ENCODE results near the gene MUSTN1. TPM values are rescaled to one million over a fixed set of nuclear protein-coding genes. Genes with fewer than 3 reads are reported as not detected.

Gene MUSTN1
- total RNA-seq, 1 donor = not detected

- no peak for DNase-seq (ENCODE audit: low read depth)
- no peak for TF ChIP-seq CTCF (IDR thresholded peaks at IDR 0.05; ENCODE audit: insufficient read depth, low read length)
- H3K4me3 ChIP-seq (ENCODE audit: low read depth, low read length) = no peak overlapping the region
Observed at GRCh38 chr3:52847241-52847640, 12.4 kb upstream of the MUSTN1 start.

- H3K4me3 ChIP-seq (ENCODE audit: low read depth, low read length) = no peak overlapping the region
- TF ChIP-seq CTCF (IDR thresholded peaks at IDR 0.05; ENCODE audit: insufficient read depth, low read length) = no peak
- no peak for DNase-seq (ENCODE audit: low read depth)
Observed at GRCh38 chr3:52846432-52846965, 11.7 kb upstream of the MUSTN1 start.

- no peak overlapping the region for H3K4me3 ChIP-seq (ENCODE audit: low read depth, low read length)
- DNase-seq (ENCODE audit: low read depth) = no peak
- TF ChIP-seq CTCF (IDR thresholded peaks at IDR 0.05; ENCODE audit: insufficient read depth, low read length) = peak; percentile 48
Observed at GRCh38 chr3:52845691-52846431, 11.0 kb upstream of the MUSTN1 start.

GRCh38 chr3:52845157-52845556, 10.3 kb upstream of the MUSTN1 start:
- peak; percentile 77 for DNase-seq (ENCODE audit: low read depth)
- H3K4me3 ChIP-seq (ENCODE audit: low read depth, low read length) = no peak overlapping the region
- TF ChIP-seq CTCF (IDR thresholded peaks at IDR 0.05; ENCODE audit: insufficient read depth, low read length) = no peak

GRCh38 chr3:52844290-52844975, 9.6 kb upstream of the MUSTN1 start:
- H3K4me3 ChIP-seq (ENCODE audit: low read depth, low read length) = no peak overlapping the region
- no peak for DNase-seq (ENCODE audit: low read depth)
- no peak for TF ChIP-seq CTCF (IDR thresholded peaks at IDR 0.05; ENCODE audit: insufficient read depth, low read length)

- H3K4me3 ChIP-seq (ENCODE audit: low read depth, low read length) = no peak overlapping the region
- no peak for DNase-seq (ENCODE audit: low read depth)
- no peak for TF ChIP-seq CTCF (IDR thresholded peaks at IDR 0.05; ENCODE audit: insufficient read depth, low read length)
Observed at GRCh38 chr3:52843881-52844280, 9.1 kb upstream of the MUSTN1 start.
